ENCODE data around the gene RAPGEF1.

GRCh38 chr9:131670247-131671132 is 69.4 kb downstream of the RAPGEF1 start:
- no peak for TF ChIP-seq EZH2 (IDR thresholded peaks at IDR 0.05)
- TF ChIP-seq POLR2AphosphoS5 (IDR thresholded peaks at IDR 0.05; ENCODE audit: borderline replicate concordance, low read depth, low read length): no peak
- TF ChIP-seq FOXP2 (optimal IDR thresholded peaks at IDR 0.05; ENCODE audit: control extremely low read depth, extremely low read length, insufficient read depth): no peak

Measured in SK-N-MC (cell line).